HUES64 (cell line): ENCODE data around the gene NOS1.

Source experiments
- H3K27ac ChIP-seq: 2 replicates; pipeline ENCODE4 v1.7.0; 2013; ENCODE audit warnings: low read depth, low read length, inconsistent platforms
- H3K27me3 ChIP-seq: 2 replicates; pipeline ENCODE4 v1.6.1; 2013; ENCODE audit warnings: mild to moderate bottlenecking, low read length; ENCODE audit not compliant: insufficient read depth
- H3K36me3 ChIP-seq: 2 replicates; pipeline ENCODE4 v1.6.1; 2013; ENCODE audit warnings: mild to moderate bottlenecking, low read length; ENCODE audit not compliant: insufficient read depth
- H3K4me1 ChIP-seq: 2 replicates; pipeline ENCODE4 v1.6.1; 2013; ENCODE audit warnings: mild to moderate bottlenecking, low read length, moderate library complexity; ENCODE audit not compliant: insufficient read depth
- H3K4me3 ChIP-seq: 2 replicates; pipeline ENCODE4 v1.5.1; 2013; ENCODE audit warnings: mild to moderate bottlenecking, low read length, moderate library complexity
- H3K9ac ChIP-seq: 2 replicates; pipeline ENCODE4 v1.6.1; 2013; ENCODE audit warnings: mild to moderate bottlenecking, low read depth, low read length
- H3K9me3 ChIP-seq: 2 replicates; pipeline ENCODE4 v1.6.1; 2013; ENCODE audit warnings: low read depth, low read length; ENCODE audit not compliant: insufficient read depth
- WGBS: fragments of 150-250, 120-280 bp; methylation state at CpG from one replicate; pipeline ENCODE4 v1.1.7; 2013; ENCODE audit warnings: missing lambda C conversion rate; 5-methylcytosine and 5-hydroxymethylcytosine counted together

Gene NOS1

GRCh38 chr12:117272690-117273089, 88.7 kb downstream of the NOS1 start:
- WGBS: 89% methylated on average over 4 of the region's 4 CpGs
- Histone ChIP-seq H3K4me3 (no peak overlapping the region), H3K4me1 (no peaks in the 10 kb centered on the region; the same call in 1 of the 2 replicates), H3K36me3 (no peaks in the 10 kb centered on the region), H3K9me3 (no peaks in the 10 kb centered on the region), H3K9ac (no peak overlapping the region), H3K27ac (no peak overlapping the region), H3K27me3 (no peaks in the 10 kb centered on the region)

- Histone ChIP-seq H3K36me3 (no peaks in the 10 kb centered on the region), H3K9ac (no peak overlapping the region), H3K9me3 (no peaks in the 10 kb centered on the region), H3K4me1 (no peaks in the 10 kb centered on the region), H3K27me3 (no peaks in the 10 kb centered on the region), H3K4me3 (no peak overlapping the region), H3K27ac (no peak overlapping the region)
- 92% methylated on average over 3 of the region's 3 CpGs for WGBS
These were observed 98.7 kb downstream of the NOS1 start for GRCh38 chr12:117262749-117263148.

- WGBS: 91% methylated on average over 1 of the region's 2 CpGs
- Histone ChIP-seq H3K27me3 (no peaks in the 10 kb centered on the region), H3K4me1 (no peaks in the 10 kb centered on the region), H3K9ac (no peak overlapping the region), H3K4me3 (no peak overlapping the region), H3K9me3 (no peaks in the 10 kb centered on the region), H3K36me3 (no peaks in the 10 kb centered on the region), H3K27ac (no peak overlapping the region)
These were observed 100.2 kb downstream of the NOS1 start for GRCh38 chr12:117261247-117261646.

- 93% methylated on average over 4 of the region's 4 CpGs for WGBS
- no peak overlapping the region for H3K9ac ChIP-seq
- no peaks in the 10 kb centered on the region for H3K36me3 ChIP-seq
- no peaks in the 10 kb centered on the region for H3K4me1 ChIP-seq
- no peak overlapping the region for H3K27ac ChIP-seq
- no peaks in the 10 kb centered on the region for H3K27me3 ChIP-seq
- no peak overlapping the region for H3K4me3 ChIP-seq
- no peaks in the 10 kb centered on the region for H3K9me3 ChIP-seq
These were observed 106.0 kb downstream of the NOS1 start for GRCh38 chr12:117255386-117255785.

- no peak overlapping the region for H3K9ac ChIP-seq
- H3K9me3 ChIP-seq: no peaks in the 10 kb centered on the region
- H3K4me1 ChIP-seq: no peaks in the 10 kb centered on the region
- no peaks in the 10 kb centered on the region for H3K36me3 ChIP-seq
- no peaks in the 10 kb centered on the region for H3K27me3 ChIP-seq
- no peak overlapping the region for H3K27ac ChIP-seq
- H3K4me3 ChIP-seq: no peak overlapping the region
- 93% methylated on average over 1 of the region's 1 CpG for WGBS
These were observed 117.9 kb downstream of the NOS1 start for GRCh38 chr12:117243488-117243887.

- Histone ChIP-seq H3K9me3 (no peaks in the 10 kb centered on the region), H3K4me3 (no peak overlapping the region), H3K4me1 (no peaks in the 10 kb centered on the region), H3K27ac (no peak overlapping the region), H3K9ac (no peak overlapping the region), H3K27me3 (no peaks in the 10 kb centered on the region), H3K36me3 (no peaks in the 10 kb centered on the region)
- WGBS: 98% methylated on average over 9 of the region's 9 CpGs
These were observed 119.7 kb downstream of the NOS1 start for GRCh38 chr12:117241697-117242096.

GRCh38 chr12:117240081-117240755, 121.2 kb downstream of the NOS1 start:
- 92% methylated on average over 4 of the region's 4 CpGs for whole genome bisulfite sequencing
- H3K27me3 ChIP-seq: no peaks in the 10 kb centered on the region
- H3K4me3 ChIP-seq: no peak overlapping the region
- no peaks in the 10 kb centered on the region for H3K9me3 ChIP-seq
- no peaks in the 10 kb centered on the region for H3K36me3 ChIP-seq
- H3K27ac ChIP-seq: no peak overlapping the region
- H3K4me1 ChIP-seq: peaks cover 9% of the 10 kb centered on the region; the same call in 1 of the 2 replicates
- H3K9ac ChIP-seq: no peak overlapping the region

GRCh38 chr12:117236456-117237001, 124.9 kb downstream of the NOS1 start:
- WGBS: 6% methylated on average over 13 of the region's 13 CpGs
- H3K27ac ChIP-seq: no peak overlapping the region

GRCh38 chr12:117235261-117235660, 126.2 kb downstream of the NOS1 start:
- 54% methylated on average over 1 of the region's 2 CpGs for WGBS
- Histone ChIP-seq H3K4me1 (peaks cover 11% of the 10 kb centered on the region; the same call in 1 of the 2 replicates), H3K27ac (no peak overlapping the region; the same call in 1 of the 2 replicates), H3K9ac (no peak overlapping the region), H3K9me3 (no peaks in the 10 kb centered on the region), H3K27me3 (no peaks in the 10 kb centered on the region), H3K36me3 (no peaks in the 10 kb centered on the region), H3K4me3 (no peak overlapping the region)

More at GRCh38 chr12:117236456-117237001, 124.9 kb downstream of the NOS1 start:
- Histone ChIP-seq H3K4me1 (peaks cover 11% of the 10 kb centered on the region; the same call in 1 of the 2 replicates), H3K9ac (no peak overlapping the region), H3K4me3 (no peak overlapping the region), H3K9me3 (no peaks in the 10 kb centered on the region), H3K36me3 (no peaks in the 10 kb centered on the region), H3K27me3 (no peaks in the 10 kb centered on the region)

GRCh38 chr12:117234441-117234840, 127.0 kb downstream of the NOS1 start:
- no peaks in the 10 kb centered on the region for H3K27me3 ChIP-seq
- H3K4me3 ChIP-seq: no peak overlapping the region
- 96% methylated on average over 15 of the region's 15 CpGs for WGBS
- H3K9ac ChIP-seq: no peak overlapping the region
- no peak overlapping the region for H3K27ac ChIP-seq
- no peaks in the 10 kb centered on the region for H3K9me3 ChIP-seq
- H3K36me3 ChIP-seq: no peaks in the 10 kb centered on the region
- peaks cover 11% of the 10 kb centered on the region; the same call in 1 of the 2 replicates for H3K4me1 ChIP-seq

GRCh38 chr12:117231750-117232149, 129.7 kb downstream of the NOS1 start:
- no peaks in the 10 kb centered on the region for H3K27me3 ChIP-seq
- WGBS: 85% methylated on average over 11 of the region's 11 CpGs
- no peak overlapping the region for H3K27ac ChIP-seq
- H3K9me3 ChIP-seq: no peaks in the 10 kb centered on the region
- no peaks in the 10 kb centered on the region for H3K36me3 ChIP-seq
- peaks cover 11% of the 10 kb centered on the region; the same call in 1 of the 2 replicates for H3K4me1 ChIP-seq
- H3K9ac ChIP-seq: no peak overlapping the region
- no peak overlapping the region for H3K4me3 ChIP-seq
